HepG2 (cell line): Measurements from ENCODE around the gene LHPP. TPM values are rescaled to one million over a fixed set of nuclear protein-coding genes. Genes with fewer than 3 reads are reported as not detected.

Source experiments
- HOXD1 ChIP-seq: sonication (generic); formaldehyde crosslinking; IDR thresholded peaks from 2 replicates; pipeline ENCODE4 v1.5.0; 2020; ENCODE audit warnings: missing genetic modification reagents
- ISL2 ChIP-seq: sonication (generic); formaldehyde crosslinking; IDR thresholded peaks from 2 replicates; pipeline ENCODE4 v1.5.0; 2020; ENCODE audit warnings: missing genetic modification reagents
- MEIS2 ChIP-seq: sonication (generic); formaldehyde crosslinking; IDR thresholded peaks from 2 replicates; pipeline ENCODE4 v1.9.0; 2021; ENCODE audit warnings: mild to moderate bottlenecking, missing genetic modification reagents
- POLR2AphosphoS5 ChIP-seq: IDR thresholded peaks from 2 replicates; pipeline ENCODE4 v1.6.1; 2012; ENCODE audit warnings: low read depth, low read length
- RARA ChIP-seq: IDR thresholded peaks from 2 replicates; pipeline ENCODE4 v1.6.1; 2016; ENCODE audit warnings: missing genetic modification reagents, missing compliant biosample characterization
- SKI ChIP-seq: fragments of 450-650 bp; IDR thresholded peaks from one replicate; pipeline ENCODE4 v1.6.1; 2018; ENCODE audit warnings: mild to moderate bottlenecking; ENCODE audit not compliant: partially characterized antibody
- SMAD3 ChIP-seq: sonication (generic); formaldehyde crosslinking; IDR thresholded peaks from 2 replicates; pipeline ENCODE4 v1.4.0; 2020; ENCODE audit warnings: missing genetic modification reagents
- ZNF296 ChIP-seq: sonication (generic); formaldehyde crosslinking; conservative IDR thresholded peaks from 2 replicates; pipeline ENCODE4 v1.5.0; 2020; ENCODE audit warnings: mild to moderate bottlenecking, missing genetic modification reagents
- ZNF343 ChIP-seq: sonication (generic); formaldehyde crosslinking; IDR thresholded peaks from 2 replicates; pipeline ENCODE4 v1.4.0; 2020; ENCODE audit warnings: mild to moderate bottlenecking, missing genetic modification reagents
- ZNF414 ChIP-seq: sonication (generic); formaldehyde crosslinking; IDR thresholded peaks from 2 replicates; pipeline ENCODE4 v1.5.0; 2020; ENCODE audit warnings: missing genetic modification reagents
- ZNF484 ChIP-seq: sonication (generic); formaldehyde crosslinking; IDR thresholded peaks from 2 replicates; pipeline ENCODE4 v1.5.1; 2020; ENCODE audit warnings: mild to moderate bottlenecking, low read depth, missing genetic modification reagents, borderline replicate concordance
- ZNF614 ChIP-seq: IDR thresholded peaks from 2 replicates; pipeline ENCODE4 v1.6.1; 2018; ENCODE audit warnings: missing biosample characterization, missing genetic modification reagents, inconsistent platforms, borderline replicate concordance
- ZNF841 ChIP-seq: sonication (generic); formaldehyde crosslinking; IDR thresholded peaks from 2 replicates; pipeline ENCODE4 v1.8.1; 2023; ENCODE audit warnings: missing genetic modification reagents, borderline replicate concordance
- polyA plus RNA-seq, 8 experiments: library from polyadenylated mRNA; depleted of rRNA in 3 of 8; stranded (reverse) in 7 of 8; unstranded in 1 of 8; fragments of >200 nt; fragmentation: Illumina TruSeq in 4 of 8; extraction: Trizol in 4 of 8; gene quantifications; 2 replicates each; pipeline versions ENCODE4 v1.2.1 to v1.2.3, GENCODE V29; 2011 to 2016; ENCODE audit warnings: low read depth in 4 of 8, missing spikeins in 1 of 8, mixed read lengths in 1 of 8; ENCODE audit not compliant: insufficient read depth in 1 of 8
- total RNA-seq, 5 experiments: library from RNA; depleted of rRNA; stranded (reverse); fragments of >200 nt; fragmentation: Illumina TruSeq; extraction: Trizol; gene quantifications; 2 replicates each; pipeline ENCODE4 v1.2.3, GENCODE V29; 2016; ENCODE audit warnings: low read depth in 1 of 5
- TF ChIP-seq, protein P1 (sequence below): sonication (generic); formaldehyde crosslinking; IDR thresholded peaks from 2 replicates; pipeline ENCODE4 v1.4.0; 2020; ENCODE audit warnings: missing genetic modification reagents, borderline replicate concordance
- TF ChIP-seq, protein P2 (sequence below): sonication (generic); formaldehyde crosslinking; IDR thresholded peaks from 2 replicates; pipeline ENCODE4 v1.5.0; 2020; ENCODE audit warnings: missing genetic modification reagents
- TF ChIP-seq, protein P3 (sequence below): sonication (generic); formaldehyde crosslinking; IDR thresholded peaks from 2 replicates; pipeline ENCODE4 v1.5.0; 2020; ENCODE audit warnings: mild to moderate bottlenecking, missing genetic modification reagents, moderate library complexity
- TF ChIP-seq, protein P4 (sequence below): sonication (generic); formaldehyde crosslinking; IDR thresholded peaks from 2 replicates; pipeline ENCODE4 v1.4.0; 2020; ENCODE audit warnings: missing genetic modification reagents

Gene LHPP
- total and polyA plus RNA-seq, 2 of the 13 experiments (the other 11 are each of a cell fraction or from before 2014, with no cell fraction given) = 5.2 to 13.1 TPM

GRCh38 chr10:124651402-124651891, 189.8 kb downstream of the LHPP start (continued):
- peak; percentile 49; the same call in 1 of the 2 replicates for TF ChIP-seq ZNF296 (CRISPR knock-in tag)
- TF ChIP-seq HOXD1 (CRISPR knock-in tag) = 0 out of 2 replicates have a peak, but pooled peaks have one; percentile 25
- no peak for TF ChIP-seq ISL2 (CRISPR knock-in tag)
- TF ChIP-seq RARA (CRISPR knock-in tag) = peak; percentile 87
- no peak for TF ChIP-seq MEIS2 (CRISPR knock-in tag)
- TF ChIP-seq, protein P1, sequence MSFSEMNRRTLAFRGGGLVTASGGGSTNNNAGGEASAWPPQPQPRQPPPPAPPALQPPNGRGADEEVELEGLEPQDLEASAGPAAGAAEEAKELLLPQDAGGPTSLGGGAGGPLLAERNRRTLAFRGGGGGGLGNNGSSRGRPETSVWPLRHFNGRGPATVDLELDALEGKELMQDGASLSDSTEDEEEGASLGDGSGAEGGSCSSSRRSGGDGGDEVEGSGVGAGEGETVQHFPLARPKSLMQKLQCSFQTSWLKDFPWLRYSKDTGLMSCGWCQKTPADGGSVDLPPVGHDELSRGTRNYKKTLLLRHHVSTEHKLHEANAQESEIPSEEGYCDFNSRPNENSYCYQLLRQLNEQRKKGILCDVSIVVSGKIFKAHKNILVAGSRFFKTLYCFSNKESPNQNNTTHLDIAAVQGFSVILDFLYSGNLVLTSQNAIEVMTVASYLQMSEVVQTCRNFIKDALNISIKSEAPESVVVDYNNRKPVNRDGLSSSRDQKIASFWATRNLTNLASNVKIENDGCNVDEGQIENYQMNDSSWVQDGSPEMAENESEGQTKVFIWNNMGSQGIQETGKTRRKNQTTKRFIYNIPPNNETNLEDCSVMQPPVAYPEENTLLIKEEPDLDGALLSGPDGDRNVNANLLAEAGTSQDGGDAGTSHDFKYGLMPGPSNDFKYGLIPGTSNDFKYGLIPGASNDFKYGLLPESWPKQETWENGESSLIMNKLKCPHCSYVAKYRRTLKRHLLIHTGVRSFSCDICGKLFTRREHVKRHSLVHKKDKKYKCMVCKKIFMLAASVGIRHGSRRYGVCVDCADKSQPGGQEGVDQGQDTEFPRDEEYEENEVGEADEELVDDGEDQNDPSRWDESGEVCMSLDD (CRISPR knock-in tag) = 0 out of 2 replicates have a peak, but pooled peaks have one; percentile 30
- TF ChIP-seq, protein P2, sequence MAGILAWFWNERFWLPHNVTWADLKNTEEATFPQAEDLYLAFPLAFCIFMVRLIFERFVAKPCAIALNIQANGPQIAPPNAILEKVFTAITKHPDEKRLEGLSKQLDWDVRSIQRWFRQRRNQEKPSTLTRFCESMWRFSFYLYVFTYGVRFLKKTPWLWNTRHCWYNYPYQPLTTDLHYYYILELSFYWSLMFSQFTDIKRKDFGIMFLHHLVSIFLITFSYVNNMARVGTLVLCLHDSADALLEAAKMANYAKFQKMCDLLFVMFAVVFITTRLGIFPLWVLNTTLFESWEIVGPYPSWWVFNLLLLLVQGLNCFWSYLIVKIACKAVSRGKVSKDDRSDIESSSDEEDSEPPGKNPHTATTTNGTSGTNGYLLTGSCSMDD (CRISPR knock-in tag) = no peak
- no peak for TF ChIP-seq SMAD3
- TF ChIP-seq ZNF841 (CRISPR knock-in tag) = no peak
- TF ChIP-seq SKI = peak; percentile 63
- no peak for TF ChIP-seq ZNF343 (CRISPR knock-in tag)
- no peak for TF ChIP-seq ZNF484 (CRISPR knock-in tag)
- TF ChIP-seq, protein P3, sequence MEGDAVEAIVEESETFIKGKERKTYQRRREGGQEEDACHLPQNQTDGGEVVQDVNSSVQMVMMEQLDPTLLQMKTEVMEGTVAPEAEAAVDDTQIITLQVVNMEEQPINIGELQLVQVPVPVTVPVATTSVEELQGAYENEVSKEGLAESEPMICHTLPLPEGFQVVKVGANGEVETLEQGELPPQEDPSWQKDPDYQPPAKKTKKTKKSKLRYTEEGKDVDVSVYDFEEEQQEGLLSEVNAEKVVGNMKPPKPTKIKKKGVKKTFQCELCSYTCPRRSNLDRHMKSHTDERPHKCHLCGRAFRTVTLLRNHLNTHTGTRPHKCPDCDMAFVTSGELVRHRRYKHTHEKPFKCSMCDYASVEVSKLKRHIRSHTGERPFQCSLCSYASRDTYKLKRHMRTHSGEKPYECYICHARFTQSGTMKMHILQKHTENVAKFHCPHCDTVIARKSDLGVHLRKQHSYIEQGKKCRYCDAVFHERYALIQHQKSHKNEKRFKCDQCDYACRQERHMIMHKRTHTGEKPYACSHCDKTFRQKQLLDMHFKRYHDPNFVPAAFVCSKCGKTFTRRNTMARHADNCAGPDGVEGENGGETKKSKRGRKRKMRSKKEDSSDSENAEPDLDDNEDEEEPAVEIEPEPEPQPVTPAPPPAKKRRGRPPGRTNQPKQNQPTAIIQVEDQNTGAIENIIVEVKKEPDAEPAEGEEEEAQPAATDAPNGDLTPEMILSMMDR = peak; percentile 34
- TF ChIP-seq, protein P4, sequence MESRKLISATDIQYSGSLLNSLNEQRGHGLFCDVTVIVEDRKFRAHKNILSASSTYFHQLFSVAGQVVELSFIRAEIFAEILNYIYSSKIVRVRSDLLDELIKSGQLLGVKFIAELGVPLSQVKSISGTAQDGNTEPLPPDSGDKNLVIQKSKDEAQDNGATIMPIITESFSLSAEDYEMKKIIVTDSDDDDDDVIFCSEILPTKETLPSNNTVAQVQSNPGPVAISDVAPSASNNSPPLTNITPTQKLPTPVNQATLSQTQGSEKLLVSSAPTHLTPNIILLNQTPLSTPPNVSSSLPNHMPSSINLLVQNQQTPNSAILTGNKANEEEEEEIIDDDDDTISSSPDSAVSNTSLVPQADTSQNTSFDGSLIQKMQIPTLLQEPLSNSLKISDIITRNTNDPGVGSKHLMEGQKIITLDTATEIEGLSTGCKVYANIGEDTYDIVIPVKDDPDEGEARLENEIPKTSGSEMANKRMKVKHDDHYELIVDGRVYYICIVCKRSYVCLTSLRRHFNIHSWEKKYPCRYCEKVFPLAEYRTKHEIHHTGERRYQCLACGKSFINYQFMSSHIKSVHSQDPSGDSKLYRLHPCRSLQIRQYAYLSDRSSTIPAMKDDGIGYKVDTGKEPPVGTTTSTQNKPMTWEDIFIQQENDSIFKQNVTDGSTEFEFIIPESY (CRISPR knock-in tag) = peak; percentile 80
- no peak; the same call in 1 of the 2 replicates for TF ChIP-seq ZNF614 (CRISPR knock-in tag)
- no peak for TF ChIP-seq ZNF414
- TF ChIP-seq POLR2AphosphoS5 = no peak
